ENCODE data around the gene TM4SF20.

The TM4SF20 gene, protein sequence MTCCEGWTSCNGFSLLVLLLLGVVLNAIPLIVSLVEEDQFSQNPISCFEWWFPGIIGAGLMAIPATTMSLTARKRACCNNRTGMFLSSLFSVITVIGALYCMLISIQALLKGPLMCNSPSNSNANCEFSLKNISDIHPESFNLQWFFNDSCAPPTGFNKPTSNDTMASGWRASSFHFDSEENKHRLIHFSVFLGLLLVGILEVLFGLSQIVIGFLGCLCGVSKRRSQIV

DNA sequence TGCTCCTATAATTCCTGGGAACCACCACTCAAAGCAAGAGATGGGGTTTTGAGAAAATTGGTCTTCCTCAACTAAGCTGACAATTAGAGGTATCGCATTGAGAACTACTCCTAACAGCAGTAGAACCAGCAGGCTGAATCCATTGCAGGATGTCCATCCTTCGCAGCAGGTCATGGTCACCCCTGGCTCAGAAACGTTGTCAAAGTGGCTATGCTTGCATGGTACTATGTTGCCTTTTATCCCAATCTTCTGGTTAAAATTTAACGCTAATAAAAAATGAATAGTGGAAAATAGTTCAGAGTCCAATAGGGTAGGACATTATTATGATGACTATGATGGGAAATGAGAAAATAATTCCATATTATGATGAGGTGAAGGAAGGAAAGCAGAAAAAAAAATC lies at the start of gene TM4SF20:
TSS of gene TM4SF20 (minus strand) at position 212 of the 400 bp plus-strand sequence. CDS start at position 174, 38 bp downstream.
- no peak for DNase-seq (ENCODE audit: low read depth)

DNA sequence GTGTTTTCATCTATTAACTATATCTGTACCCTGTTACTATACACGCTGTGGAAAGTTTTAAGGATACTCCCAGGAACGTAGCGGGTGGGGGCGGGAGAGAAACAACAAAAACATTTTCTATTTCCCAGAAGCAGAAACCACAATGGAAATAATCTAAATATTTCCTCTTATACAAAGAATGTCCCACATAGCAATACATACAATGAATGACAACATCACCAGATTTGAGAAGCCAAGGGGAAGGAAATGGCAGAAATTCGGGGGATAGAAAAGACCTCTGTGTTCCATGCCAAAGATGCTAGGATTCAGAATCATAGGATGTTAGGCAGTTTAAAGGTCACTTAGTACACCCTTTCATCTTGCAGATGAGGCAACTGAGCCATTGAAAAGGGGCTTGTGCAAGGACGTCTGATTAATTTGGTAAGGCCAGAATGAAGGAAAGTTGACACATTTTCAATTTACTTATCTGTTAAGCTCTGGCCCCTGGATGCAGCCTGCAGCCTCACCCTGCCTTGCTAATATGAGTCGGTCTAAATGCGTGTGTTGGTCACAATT lies 49.7 kb upstream of the TM4SF20 start:
- DNase-seq (ENCODE audit: low read depth), result no peak

DNA sequence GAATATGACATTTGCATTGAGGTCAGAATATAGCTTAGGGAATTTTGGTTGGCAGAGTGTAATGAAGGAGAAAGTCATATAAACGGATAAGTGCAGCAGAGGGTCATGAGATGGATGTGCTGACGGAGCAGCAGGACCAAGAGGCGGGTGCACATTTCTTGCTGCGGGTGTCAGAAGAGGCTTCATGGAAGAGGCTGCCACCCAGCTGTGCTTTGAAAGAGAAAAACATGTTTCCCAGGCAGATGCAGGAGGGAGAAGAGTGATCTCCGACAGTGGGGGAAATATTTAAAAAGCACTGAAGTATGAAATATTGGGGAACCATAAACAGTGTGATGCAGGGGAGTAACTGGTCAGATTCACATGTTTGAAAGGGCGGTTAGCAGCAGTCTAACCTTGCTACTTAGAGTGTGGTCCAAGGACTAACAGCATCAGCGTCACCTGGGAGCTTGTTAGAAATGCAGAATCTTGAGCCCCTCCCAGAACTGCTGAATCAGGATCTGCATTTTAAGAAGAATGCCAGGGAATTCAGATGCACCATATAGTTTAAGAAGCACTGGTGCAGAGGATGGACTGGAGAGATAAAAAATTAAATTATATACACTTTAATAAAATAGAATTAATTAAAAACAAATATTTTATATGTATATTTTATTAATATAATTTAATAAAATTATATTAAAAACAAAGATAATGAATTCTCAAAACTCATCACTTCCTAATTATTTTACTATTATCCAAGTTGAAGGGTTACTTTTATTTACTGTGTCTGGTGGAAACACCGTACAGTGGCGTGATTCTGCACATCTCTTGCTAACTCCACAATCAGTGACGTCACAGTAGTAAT lies 44.8 kb upstream of the TM4SF20 start:
- no peak for DNase-seq (ENCODE audit: low read depth)

DNA sequence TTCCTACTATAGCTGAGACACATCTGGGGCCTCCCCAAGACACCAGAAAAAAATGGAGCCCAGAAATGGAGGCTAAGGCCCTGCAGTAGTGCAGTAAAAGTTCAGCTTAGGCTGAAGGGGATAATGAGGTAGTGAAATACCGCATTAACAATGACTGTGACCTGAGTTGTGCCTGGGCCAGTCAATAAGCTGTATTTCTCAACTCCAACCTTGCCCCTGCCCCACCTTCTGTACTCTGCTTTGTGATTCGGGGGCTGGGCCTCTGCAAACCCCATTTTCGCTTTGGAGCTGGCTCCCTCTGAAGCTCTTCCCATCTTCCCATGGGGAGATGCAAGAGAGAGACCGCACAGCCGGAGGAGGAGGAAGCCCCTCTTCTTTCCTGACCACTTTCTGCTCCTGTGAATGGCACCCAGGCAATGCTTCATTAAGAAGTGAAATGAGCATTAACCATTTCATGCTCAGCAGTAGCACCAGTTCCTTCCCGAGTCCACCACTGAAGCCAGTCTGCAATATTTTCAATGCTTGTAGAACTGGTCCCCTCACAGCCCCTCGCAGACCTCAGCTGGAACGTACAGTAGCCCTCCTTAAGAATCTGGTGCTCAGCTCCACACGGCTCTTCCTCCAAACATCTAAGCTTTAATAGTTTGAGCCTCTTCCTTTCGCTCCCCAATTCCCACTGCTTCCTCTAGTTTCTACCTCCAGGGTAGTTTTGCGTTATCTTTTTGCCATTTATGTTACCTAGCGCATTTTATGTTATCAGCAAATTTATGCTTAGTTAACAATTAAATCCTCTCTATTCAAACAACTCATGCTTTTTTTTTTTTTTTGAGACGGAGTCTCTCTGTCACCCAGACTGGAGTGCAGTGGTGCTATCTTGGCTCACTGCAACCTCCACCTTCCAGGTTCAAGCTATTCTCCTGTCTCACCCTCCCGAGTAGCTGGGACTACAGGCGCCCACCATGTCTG lies 41.3 kb upstream of the TM4SF20 start:
- no peak for DNase-seq (ENCODE audit: low read depth)

DNA sequence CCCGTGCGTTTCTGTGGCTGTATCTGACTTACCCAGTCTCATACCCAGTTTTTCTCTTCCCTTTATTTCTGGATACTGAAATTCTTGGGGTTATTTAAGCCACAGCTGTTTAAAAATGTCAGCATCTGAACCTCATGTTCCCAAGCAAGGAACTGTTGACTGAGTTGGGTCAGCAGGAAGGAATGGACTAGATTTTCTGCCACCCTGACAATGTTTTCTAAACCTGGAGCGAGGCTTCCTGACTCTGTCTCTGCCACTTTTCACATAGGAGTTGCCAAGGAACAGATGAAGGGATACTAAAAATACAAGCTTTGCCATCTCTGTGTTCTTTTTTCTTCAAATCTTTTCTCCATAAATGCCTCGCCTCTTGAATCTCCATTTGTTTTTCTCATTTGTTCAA lies 37.6 kb upstream of the TM4SF20 start:
- no peak for DNase-seq (ENCODE audit: low read depth)

DNA sequence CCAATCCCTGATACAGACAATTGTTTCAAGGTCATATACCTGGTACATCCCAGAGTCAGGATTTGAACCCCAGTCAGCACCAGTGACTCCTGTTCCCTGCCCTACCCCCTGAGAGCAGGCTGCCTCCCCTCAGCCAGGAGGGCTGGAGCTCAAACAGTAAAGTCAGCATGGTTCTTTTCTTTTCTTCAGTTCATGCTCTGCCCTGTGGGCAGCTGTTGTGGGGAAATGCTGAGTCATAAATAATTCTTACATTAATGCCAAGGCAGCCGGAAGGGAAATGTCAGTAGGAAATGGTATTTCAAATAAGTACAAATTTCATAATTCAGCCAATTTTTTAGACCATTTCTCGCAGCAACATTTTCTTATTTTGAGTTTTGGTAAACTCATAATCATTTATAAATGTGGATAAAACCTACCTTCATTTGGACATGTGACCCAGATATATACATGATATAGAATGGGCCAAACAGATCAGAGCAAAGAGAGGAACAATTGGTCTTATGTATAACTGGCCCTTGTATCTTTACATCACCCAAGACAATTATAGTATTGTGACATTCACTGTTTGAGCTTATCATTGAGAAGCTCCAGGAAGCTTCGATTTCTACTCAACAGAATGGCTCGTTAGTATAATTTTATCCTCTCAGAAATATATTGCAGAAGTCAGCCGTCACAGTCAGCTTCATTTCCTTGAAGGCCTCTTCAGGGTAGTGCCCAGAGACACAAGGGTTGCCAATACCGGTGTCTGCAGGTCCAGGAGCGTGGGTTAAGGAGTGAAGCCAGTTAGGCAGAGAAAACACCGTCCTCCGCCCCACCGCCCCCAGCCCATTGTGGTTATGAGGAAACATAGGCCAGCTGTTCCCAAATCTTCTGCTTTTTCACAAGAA lies 36.7 kb upstream of the TM4SF20 start:
- no peak for DNase-seq (ENCODE audit: low read depth)

DNA sequence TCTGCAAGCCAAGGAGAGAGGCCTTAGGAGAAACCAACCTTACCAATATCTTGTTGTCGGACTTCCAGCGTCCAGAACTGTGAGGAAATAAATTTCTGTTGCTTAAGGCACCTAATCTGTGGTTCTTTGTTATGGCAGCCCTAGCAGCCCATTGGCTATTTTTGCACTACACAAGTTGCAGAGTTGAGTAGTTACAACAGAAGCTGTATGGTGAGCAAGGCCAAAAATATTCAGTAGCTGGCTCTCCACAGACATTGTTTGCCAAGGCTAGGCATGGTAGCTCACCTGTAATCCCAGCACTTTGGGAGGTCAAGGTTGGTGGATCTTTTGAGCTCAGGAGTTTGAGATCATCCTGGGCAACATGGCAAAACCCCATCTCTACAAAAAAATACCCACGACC lies 35.7 kb upstream of the TM4SF20 start:
- no peak for DNase-seq (ENCODE audit: low read depth)

DNA sequence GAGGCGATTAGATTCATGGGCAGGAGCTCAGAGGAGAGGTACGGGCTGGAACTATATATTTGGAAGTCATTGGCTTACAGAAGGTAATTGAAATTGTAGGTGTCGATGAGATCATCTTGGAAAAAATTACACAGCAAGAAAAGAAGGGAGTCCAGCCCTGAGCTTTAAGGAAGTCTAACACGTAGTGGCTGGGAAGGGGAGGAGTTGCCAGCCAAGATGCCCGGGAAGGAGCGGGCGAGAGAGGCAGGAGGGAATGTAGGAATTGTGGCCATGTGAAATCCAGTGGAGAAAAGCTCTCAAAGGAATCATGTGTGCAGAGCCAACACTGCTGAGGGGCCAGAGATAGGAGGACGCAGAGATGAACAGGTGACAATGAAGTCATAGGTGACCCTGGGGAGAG lies 34.3 kb upstream of the TM4SF20 start:
- no peak for DNase-seq (ENCODE audit: low read depth)

DNA sequence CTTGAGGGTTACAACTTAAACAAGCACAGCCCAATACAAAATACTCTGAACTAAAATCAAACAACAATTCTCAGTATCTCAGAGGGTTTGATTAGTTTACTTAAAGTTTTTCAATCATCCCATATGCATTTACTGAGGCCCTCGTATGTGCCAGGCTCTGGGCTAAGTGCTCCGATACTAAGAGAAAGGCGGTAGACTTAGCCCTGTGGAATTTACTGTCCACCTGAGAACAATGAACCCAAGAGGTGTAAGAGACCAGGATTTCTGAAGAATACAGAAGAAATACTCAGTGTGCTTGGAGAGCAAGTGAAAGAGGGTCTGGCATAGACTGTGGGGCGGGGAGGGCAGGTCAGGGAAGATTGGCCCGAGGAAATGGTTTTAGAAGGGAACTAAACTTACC lies 33.8 kb upstream of the TM4SF20 start:
- DNase-seq (ENCODE audit: low read depth), result no peak

DNA sequence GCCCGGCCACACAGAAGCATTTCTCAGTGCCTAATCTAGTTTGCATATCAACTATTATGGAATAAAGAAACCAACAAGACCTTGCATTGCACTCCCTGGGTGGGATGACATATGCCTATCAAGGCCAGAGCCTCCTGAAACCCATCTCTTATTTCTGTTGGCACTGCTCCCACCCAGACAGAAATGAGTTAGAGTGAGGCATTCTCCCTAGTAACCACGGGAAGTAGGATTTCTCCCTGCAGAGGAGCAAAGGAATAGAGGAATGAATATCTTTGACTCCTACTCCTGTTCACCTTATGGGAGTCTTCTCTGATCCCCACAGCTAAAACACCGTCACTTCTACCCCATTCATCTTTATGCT lies 32.9 kb upstream of the TM4SF20 start:
- DNase-seq (ENCODE audit: low read depth), result no peak

DNA sequence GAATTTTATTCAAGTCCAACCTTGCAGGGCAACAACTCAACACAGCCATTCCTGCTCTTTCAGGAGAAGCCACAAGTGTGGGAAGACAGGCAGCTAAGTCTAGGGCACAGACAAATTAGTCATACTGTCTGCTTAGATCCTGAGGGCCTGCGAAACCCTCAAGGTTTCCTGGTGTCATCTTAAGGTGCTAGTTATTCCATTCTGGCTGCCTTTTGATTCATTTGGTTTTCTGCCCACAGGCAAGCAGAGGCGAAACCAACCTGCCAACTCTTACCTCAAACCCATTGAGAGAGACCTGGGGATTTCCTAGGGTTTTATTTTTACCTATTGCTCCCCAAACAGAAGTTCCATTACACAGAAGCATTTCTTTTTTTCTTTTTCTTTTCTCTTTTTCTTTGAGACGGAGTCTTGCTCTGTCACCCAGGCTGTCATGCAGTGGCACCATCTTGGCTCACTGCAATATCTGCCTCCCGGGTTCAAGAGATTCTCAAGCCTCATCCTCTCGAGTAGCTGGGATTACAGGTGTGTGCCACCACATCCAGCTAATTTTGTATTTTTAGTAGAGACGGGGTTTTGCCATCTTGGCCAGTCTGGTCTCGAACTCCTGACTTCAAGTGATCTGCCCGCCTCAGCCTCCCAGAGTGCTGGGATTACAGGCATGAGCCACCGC lies 32.3 kb upstream of the TM4SF20 start:
- peak; percentile 5 for DNase-seq (ENCODE audit: low read depth)

DNA sequence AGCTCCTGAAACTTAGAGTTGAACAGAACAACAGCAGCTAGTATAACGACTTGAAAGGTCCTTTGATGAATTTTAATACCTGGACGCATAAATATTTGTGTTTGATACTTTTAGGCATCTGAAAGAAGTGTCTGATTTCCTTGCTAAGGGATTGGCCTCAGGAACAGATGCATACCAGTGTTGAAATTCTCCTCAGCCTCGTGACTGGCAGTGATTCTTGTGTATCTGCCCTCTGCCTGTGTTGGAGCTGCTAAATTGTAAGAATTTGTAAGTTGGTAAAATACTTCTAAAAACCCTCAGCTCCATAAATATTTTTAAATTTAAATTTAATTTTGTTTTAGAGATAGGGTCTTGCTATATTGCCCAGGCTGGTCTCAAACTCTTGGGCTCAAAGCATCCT lies 31.1 kb upstream of the TM4SF20 start:
- DNase-seq (ENCODE audit: low read depth), result no peak

DNA sequence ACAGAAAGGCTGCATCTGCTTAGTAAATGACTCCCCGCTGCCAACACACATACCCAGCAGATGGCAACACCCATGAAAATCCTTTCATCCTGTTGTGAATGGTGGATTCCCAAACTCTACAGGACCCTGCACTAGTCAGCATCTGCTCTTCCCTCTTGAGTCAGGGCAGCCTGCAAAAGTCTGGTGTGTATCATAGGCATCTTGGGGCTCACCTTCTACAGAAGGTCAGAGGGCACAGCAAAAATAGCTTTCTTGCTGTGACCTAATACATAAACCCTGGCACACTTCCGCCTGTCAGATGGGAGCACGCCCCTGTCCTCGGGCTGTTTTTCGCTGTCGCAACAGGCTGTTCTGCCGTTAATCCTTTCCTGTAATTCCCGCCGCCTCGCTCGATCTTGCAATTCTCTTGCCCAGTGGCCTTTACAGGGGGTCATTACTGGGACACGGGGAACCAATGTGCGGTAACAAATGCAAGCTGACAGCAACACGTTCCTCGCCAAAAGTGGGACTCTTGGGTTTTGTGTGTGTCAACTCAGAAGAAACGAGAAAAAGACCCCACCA lies 28.6 kb upstream of the TM4SF20 start:
- DNase-seq (ENCODE audit: low read depth), result no peak

DNA sequence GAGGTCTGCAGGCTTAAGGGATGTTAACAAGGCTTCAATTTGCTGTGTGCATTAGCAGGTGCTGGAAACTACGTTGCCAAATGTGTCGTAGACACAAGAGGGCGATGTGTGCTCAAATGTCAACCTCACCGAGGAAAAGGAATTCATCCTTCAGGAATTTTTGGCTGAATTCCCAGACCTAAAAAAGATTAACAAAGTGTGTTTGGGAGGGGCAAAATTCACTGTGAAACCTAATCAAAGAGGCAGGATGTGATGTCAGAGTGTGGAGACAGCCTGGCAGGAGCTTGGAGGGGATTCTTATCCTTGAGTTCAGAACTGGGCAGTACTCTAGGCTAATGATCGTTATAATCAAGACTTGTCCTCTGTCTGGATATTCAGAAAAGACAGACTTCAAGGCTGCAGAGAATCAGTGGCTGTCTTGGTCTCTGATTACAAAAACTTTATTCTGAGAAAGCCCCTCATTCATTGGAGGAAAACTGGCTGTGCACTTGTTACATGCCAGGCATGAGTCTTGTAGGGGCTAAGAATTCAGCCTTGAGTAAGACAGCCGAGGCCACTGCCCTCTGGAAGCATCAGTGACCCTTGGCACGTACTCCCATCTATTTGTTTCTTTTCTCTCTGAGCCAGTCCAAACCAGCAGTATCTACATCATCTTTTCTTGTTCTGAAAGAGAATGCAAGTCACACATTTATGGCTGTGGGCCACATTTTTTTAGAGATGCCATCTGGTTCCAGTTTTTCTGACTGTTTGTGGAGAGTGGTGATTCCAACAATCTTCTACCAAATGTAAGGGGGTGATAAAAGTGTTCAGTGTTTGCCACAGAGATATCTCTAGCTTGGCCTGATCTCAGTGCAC lies 27.3 kb upstream of the TM4SF20 start:
- no peak for DNase-seq (ENCODE audit: low read depth)

DNA sequence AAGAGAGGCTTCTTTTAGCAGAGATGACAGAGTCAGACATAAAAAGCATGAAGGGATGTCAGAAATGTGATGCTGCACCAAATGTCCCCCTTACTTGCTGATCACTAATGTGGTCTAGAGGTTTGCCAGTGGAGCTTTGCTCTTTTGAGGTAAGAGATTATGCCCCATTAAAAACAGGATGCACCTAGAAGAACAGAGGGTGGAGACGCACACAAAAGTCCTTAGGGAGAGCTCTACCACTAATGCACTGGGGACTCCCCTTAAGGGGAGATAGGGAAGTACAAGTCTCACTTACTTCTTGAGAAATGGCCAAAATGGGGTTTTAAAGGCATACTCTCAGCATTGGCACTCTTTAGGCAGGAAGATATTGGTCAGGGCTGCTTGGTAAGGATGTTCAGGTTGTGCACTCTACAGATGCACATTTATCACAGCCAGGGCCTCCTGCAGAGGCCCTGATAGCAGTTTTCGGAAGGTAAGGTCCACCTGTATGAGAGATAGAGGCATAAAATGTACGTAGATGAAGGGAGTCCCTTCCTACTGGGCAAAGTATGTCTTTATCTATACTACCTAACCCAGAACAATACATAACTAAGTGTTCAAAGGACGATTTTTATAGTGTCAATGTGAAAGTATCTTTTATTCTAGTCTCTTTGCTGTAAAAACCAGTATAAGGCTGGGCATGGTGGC lies 25.6 kb upstream of the TM4SF20 start:
- no peak for DNase-seq (ENCODE audit: low read depth)

DNA sequence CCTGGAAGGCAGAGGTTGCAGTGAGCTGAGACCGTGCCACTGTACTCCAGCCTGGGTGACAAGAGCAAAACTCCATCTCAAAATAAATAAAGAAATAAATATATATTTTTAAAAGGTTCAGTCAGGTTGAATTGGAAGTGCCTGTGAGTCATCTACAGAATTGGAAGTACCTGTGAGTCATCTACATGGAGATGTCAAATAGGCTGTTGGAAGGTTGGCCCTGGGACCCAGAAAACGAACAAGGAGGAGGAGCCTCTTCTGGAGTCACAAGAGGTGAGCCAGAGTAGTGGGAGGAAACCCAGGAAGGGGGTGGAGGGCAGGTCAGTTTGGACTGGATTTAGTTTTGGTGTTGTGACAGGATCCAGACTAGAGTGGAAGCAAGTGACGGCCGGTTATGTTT lies 23.9 kb upstream of the TM4SF20 start:
- no peak for DNase-seq (ENCODE audit: low read depth)

DNA sequence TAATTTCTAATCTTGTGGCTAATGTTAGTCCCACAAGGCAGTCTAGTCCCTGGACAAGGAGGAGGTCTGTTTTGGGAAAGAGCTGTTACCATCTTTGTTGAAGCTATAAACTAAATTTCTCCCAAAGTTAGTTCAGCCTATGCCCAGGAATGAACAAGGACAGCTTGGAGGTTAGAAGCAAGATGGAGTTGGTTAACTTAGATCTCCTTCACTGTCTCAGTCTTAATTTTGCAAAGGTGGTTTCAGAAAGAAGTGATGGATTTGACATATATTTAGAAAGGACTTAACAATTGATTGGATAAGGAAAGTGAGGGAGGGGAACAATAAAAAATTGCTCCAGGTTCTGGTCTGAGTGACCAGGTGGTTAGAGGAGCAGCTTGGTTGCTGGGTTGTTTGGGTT lies 23.2 kb upstream of the TM4SF20 start:
- no peak for DNase-seq (ENCODE audit: low read depth)

DNA sequence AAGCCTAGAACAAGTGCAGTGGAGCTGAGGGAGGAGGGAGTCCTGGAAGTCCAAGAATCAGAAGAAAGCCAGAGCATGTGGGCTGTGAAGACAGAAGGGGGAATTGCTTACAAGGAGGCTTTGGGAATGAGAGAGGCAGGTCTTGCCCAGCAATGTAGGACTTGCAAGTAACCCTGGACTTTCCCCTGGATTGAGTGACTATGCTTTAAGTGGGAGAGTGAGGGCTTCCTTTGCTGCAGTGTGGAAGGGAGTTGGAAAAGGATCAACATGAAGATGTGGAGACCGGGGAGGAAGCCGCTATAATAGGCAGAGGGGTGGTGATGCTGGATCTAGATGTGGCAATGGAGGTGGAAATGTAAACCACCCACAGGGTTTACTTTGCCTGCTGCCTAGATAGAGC lies 22.4 kb upstream of the TM4SF20 start:
- no peak for DNase-seq (ENCODE audit: low read depth)

Measured in activated gamma-delta T cell treated with anti-CD3 and anti-CD28 coated beads, Interleukin-2, amount 50 U/mL, for 16 hours (primary cell).